ENCODE results near the gene SLC9A9. TPM values are rescaled to one million over a fixed set of nuclear protein-coding genes. Genes with fewer than 3 reads are reported as not detected.

Gene SLC9A9
- total RNA-seq, 4 donors from 2014 or later, result 7.8 to 19.6 (median 13.4) TPM

DNA sequence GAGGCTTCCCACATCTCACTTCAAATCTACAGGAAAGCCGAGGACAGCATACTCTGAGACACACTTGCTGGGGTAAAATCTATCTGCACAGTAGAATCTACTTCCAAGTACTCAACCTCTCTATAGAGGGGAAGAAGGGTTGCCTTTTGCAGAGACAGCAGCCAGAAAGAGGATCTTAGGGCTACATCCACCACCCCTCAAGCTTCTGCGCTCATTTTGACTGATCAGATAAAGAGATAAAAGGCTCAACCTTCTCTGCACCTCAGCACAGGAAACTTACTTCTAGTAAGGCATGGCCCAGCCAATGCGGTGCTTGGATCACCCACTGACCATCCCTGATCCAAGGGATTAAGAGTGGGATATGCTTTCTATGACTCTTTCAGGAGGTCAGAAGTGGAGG lies 6.9 kb upstream of the SLC9A9 start:
- Histone ChIP-seq H3K4me3 (replicated peaks in 1 of 3) (no peak overlapping the region), H3K27me3 (no peaks in the 10 kb centered on the region), H3K27ac (no peak overlapping the region), H3K4me1 (no peaks in the 10 kb centered on the region), H3K36me3 (no peaks in the 10 kb centered on the region), H3K9me3 (no peaks in the 10 kb centered on the region)
- no peak for TF ChIP-seq POLR2A (IDR thresholded peaks at IDR 0.05)
- TF ChIP-seq, protein P1, sequence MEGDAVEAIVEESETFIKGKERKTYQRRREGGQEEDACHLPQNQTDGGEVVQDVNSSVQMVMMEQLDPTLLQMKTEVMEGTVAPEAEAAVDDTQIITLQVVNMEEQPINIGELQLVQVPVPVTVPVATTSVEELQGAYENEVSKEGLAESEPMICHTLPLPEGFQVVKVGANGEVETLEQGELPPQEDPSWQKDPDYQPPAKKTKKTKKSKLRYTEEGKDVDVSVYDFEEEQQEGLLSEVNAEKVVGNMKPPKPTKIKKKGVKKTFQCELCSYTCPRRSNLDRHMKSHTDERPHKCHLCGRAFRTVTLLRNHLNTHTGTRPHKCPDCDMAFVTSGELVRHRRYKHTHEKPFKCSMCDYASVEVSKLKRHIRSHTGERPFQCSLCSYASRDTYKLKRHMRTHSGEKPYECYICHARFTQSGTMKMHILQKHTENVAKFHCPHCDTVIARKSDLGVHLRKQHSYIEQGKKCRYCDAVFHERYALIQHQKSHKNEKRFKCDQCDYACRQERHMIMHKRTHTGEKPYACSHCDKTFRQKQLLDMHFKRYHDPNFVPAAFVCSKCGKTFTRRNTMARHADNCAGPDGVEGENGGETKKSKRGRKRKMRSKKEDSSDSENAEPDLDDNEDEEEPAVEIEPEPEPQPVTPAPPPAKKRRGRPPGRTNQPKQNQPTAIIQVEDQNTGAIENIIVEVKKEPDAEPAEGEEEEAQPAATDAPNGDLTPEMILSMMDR (IDR thresholded peaks at IDR 0.05), result no peak
- WGBS, 2 donors, result 79 to 80% methylated on average over 3 of the region's 3 CpGs
- DNase-seq, result no peak
- intact Hi-C loops (cut with DNase I), result no loop called here

DNA sequence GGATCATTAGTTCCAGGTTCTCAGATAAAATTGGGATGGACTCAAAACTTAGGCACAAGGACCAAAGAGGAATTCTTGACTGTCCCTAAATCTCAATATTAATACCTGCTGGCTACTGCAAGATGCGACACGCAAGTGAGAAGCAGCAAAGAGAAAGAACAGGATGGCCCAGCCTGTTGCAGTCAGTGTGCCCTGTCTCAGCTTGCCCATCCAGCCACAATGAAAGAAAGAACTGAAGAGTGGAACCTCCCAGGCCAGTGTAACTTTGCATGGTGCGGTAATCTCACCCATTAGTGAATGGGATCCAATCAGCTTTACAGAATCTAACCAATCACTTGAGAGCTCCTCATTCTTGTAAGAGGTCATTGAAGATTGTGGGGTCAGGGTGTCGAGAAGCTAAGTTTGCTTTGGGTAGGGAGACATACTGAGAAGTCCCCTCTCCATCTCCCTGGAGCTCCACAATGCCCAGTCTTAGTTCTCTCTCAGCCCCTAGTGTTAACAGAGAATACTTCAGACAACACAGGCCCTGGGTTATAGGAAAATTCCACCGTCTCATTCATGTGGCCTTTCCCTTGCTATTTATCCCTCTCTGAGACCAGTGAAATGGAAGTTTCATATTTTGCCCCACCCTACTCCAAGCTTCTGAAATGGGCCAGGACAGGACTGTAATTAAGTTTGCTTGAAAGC lies 3.2 kb upstream of the SLC9A9 start:
- intact Hi-C loops (cut with DNase I), result no loop called here
- Histone ChIP-seq H3K4me3 (replicated peaks in 1 of 3) (no peak overlapping the region), H3K9me3 (no peaks in the 10 kb centered on the region), H3K36me3 (no peaks in the 10 kb centered on the region), H3K4me1 (no peaks in the 10 kb centered on the region), H3K27me3 (no peaks in the 10 kb centered on the region), H3K27ac (no peak overlapping the region)
- no peak for DNase-seq
- TF ChIP-seq, protein P1 (IDR thresholded peaks at IDR 0.05), result no peak
- no peak for TF ChIP-seq POLR2A (IDR thresholded peaks at IDR 0.05)
- WGBS, 2 donors, result 89 to 93% methylated on average over 5 of the region's 5 CpGs

DNA sequence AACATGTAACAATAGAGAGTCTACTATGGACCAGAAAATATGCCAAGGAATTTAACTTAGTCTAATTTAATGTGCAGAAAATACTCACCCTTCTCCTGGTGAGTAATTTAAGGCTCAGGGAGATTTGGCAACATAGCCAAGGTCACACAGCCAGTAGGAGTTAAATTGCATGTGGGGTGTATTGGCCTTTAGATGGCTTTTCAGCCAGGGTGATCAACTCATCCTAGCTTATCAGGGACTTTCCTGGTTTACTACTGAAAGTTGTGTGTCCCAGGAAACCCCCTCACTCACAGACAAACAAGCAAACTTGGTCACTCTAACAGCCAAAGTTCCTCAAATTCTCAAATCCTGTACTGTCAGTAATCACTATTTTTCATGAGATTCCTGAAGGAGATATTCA lies 2.6 kb upstream of the SLC9A9 start:
- H3K4me1 ChIP-seq, result no peaks in the 10 kb centered on the region
- no peak overlapping the region for H3K4me3 ChIP-seq (replicated peaks in 1 of 3)
- no peaks in the 10 kb centered on the region for H3K27me3 ChIP-seq
- intact Hi-C loops (cut with DNase I), result no loop called here
- no peaks in the 10 kb centered on the region for H3K36me3 ChIP-seq
- no peak for DNase-seq
- H3K27ac ChIP-seq, result no peak overlapping the region
- H3K9me3 ChIP-seq, result no peaks in the 10 kb centered on the region
- TF ChIP-seq POLR2A (IDR thresholded peaks at IDR 0.05), result no peak
- TF ChIP-seq, protein P1 (IDR thresholded peaks at IDR 0.05), result no peak

DNA sequence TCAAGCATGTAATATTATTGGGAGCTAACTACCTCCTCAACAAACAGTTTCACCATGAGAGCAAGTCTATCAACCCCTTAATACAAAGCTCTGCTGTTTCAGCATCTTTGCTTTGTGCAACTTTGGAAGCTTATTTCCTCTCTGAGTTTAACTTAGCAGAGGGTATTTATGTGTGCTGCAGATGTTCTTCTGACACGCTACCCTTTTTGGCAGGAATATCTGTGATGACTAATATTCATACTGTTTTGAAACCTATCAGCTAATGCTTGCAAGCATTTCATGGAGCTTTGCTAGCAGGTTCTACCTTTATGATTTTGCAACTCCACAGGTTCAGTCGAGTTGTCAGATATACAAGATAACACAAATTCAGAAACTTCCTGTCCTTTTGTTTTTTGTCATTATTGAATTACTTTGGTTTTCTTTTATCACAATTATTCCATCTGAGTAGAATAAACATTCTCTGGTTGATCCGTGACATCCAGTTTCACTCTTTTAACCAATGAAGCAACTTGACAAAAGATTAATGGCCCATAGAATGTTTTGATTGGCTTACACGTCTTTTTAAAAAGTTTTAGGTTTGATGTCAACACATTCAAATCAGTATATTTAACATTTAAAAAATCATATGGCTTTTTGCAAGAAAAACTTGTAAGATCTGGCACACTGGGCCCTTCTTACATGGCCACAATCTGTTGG lies 1.7 kb upstream of the SLC9A9 start:
- DNase-seq, result no peak
- intact Hi-C loops (cut with DNase I), result no loop called here
- WGBS, 2 donors, result 36 to 49% methylated on average over 4 of the region's 4 CpGs
- no peaks in the 10 kb centered on the region for H3K4me1 ChIP-seq
- no peak overlapping the region for H3K4me3 ChIP-seq (replicated peaks in 1 of 3)
- TF ChIP-seq POLR2A (IDR thresholded peaks at IDR 0.05), result no peak
- TF ChIP-seq, protein P1 (IDR thresholded peaks at IDR 0.05), result no peak
- no peaks in the 10 kb centered on the region for H3K36me3 ChIP-seq
- H3K27me3 ChIP-seq, result no peaks in the 10 kb centered on the region
- no peaks in the 10 kb centered on the region for H3K9me3 ChIP-seq
- no peak overlapping the region for H3K27ac ChIP-seq

DNA sequence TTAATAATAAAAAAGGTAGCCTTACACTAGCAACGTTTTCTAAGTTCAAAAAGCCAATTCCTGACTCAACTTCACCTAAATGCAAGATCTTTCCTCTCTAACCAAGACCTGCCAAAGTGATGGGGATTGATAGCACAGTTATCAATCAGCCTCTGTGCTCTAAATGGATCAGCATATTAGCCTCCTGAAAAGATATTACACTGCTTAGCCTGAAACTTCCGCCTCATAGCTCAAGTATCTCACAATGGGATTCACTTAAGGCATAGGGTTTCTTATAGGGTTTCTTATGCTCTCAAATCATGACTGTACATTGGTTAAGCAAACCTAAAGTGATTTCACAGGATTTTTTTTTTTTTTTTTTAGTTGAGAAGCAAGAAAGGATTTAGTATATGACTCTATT lies 436 bp upstream of the SLC9A9 start:
- Histone ChIP-seq H3K36me3 (no peaks in the 10 kb centered on the region), H3K27me3 (no peaks in the 10 kb centered on the region), H3K4me1 (no peaks in the 10 kb centered on the region), H3K4me3 (replicated peaks in 1 of 3) (no peak overlapping the region), H3K9me3 (no peaks in the 10 kb centered on the region), H3K27ac (peak overlapping the region in 1 of 3 donors; percentile 73)
- intact Hi-C loops (cut with DNase I), result no loop called here
- TF ChIP-seq, protein P1 (IDR thresholded peaks at IDR 0.05), result no peak
- no peak for TF ChIP-seq POLR2A (IDR thresholded peaks at IDR 0.05)
- DNase-seq, result no peak
- 64 to 72% methylated on average over 2 of the region's 2 CpGs for WGBS, 2 donors

Measured in thyroid gland (tissue), 4 donors.